GM18502 (cell line): ENCODE results near the gene STK38L.

Experiments
- ATAC-seq: cut with Tn5 transposase; IDR thresholded peaks from one replicate; pipeline ENCODE4 v1.9.1; 2021; ENCODE audit warnings: mild to moderate bottlenecking; ENCODE audit not compliant: unreplicated experiment, poor library complexity

STK38L gene

DNA sequence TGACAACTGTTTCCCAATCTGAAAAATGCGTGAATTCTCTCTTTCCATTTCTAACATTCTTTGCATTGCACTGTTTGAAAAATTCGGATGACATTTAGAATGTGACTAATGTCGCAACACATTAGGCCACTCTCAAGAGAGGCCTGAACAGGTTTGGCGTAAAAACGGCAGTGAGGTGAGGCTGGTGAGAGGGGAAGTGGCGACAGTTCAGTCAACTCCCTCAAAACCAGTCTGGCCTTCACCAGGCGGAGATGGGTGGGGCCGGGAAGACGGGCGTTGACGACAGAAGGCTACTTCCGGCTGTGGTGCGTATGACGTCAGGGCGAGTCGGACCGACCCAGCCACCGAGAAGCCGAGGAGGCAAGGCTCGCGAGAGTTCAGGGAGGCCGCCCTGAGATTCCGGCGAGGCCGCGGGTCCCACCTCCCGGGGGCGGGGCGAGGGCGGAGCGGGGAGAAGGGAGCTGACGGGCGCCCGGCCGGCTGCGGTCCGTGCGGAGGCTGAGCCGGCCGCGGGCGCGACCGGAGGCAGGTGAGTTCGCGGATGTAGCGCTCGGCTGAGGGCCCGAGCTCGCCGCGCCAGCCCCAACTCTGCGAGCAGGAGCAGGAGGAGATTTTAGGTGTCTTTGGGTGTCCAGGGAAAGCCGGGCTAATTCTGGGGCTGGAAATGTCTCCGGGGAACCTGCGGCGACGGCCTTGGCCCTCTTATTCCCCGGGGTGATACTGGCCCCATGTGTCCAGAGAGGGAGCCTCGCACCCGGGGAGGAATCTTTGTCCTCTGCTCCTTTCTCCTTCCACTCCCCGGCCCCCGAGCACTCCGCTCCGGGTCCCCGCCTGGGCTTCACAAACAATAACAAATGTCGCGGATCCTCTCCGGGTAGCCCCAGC, at the start of gene STK38L:
Gene STK38L (plus strand): TSS at position 483 of the 885 bp plus-strand sequence. CDS start 53,435 bp downstream, outside the sequence.
- ATAC-seq, result peak; percentile 93

GRCh38 chr12:27194644-27195043, 49.4 kb upstream of the STK38L start:
- no peak for ATAC-seq

DNA sequence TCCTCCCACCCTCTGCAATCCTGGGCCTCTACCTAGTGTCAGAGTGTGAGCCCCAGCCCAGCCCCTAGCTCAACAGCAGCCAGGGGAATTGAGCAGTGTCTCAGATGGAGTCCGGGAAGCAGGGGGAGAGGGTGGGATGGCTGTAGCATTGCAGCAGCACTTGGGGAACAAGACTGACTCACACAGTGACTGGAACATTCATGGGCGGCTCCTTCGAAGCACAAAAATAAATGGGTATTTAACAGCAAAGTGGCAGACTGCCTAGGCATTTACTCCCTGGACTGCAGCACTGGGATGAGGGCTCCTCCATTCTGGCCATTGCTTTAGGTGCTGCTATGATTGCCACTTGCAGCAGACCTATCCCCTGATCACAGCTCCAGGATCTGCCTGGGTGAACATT, 46.0 kb upstream of the STK38L start:
- ATAC-seq, result no peak

- ATAC-seq, result no peak
Observed at GRCh38 chr12:27199638-27200300, 44.3 kb upstream of the STK38L start.

- no peak for ATAC-seq
Observed at GRCh38 chr12:27201169-27201568, 42.9 kb upstream of the STK38L start.

GRCh38 chr12:27206801-27207502, 37.1 kb upstream of the STK38L start:
- peak; percentile 10 for ATAC-seq

DNA sequence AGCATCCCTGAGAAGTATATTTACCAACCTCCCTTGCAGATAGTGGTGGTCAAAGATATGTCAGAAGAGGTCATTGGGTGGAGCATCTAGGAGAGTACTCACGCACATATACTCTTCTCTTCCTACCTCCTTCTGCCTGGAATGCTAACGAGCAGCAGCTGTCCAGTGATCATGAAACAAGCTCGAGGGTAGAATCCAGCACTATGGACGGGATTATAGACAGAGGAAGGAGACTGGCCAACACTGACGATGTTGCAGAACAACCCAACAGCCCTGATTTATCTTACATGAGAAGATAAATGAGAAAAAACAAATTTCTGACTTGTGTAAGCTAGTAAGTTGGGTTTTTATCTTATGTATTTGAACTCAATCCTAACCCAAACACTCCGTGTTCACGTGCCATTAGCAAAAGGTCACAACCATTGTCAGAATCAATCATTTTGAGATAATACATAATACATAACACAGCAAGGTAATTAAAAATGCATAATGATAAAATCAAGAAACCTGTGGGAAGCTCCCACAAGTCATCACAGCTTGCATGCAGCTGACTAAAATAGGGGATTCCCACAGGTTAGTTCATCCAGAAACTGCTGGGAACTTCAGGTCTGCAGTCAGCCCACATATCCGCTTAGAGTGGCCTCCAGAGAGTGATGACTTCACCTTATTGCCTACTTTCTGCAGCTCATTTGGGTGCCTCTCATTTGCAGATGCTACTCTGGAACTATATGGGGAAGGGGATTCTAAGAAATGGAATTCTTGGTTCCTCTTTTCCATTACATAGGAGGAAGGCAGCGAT, 36.3 kb upstream of the STK38L start:
- ATAC-seq, result peak; percentile 94

GRCh38 chr12:27208414-27208750, 35.7 kb upstream of the STK38L start:
- ATAC-seq, result peak; percentile 47

DNA sequence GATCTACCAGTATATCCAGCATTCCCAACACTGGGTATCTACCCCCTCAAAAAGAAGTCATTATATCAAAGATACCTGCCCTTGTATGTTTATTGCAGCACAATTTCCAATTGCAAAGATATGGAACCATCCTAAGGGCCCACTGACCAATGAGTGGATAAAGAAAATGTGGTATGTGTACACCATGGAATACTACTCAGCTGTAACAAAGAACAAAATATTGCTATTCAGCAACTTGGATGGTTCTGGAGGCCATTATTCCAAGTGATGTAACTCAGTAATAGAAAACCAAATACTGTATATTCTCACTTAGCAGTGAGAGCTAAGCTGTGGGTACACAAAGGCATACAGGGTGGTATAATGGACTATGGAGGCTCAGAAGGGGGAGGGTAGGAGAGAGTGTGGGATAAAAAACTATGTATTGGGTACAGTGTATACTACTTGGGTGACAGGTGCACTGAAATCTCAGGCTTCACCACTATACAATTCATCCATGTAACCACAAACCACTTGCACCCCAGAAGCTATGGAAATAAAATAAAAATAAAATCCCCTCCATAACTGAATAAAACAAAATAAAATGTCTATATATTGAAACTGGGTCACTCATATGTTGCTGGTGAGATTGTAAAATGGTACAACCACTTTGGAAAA, 34.7 kb upstream of the STK38L start:
- ATAC-seq, result no peak

GRCh38 chr12:27210187-27210586, 33.9 kb upstream of the STK38L start:
- ATAC-seq, result no peak

- ATAC-seq, result no peak
Observed at GRCh38 chr12:27212861-27213260, 31.2 kb upstream of the STK38L start.

DNA sequence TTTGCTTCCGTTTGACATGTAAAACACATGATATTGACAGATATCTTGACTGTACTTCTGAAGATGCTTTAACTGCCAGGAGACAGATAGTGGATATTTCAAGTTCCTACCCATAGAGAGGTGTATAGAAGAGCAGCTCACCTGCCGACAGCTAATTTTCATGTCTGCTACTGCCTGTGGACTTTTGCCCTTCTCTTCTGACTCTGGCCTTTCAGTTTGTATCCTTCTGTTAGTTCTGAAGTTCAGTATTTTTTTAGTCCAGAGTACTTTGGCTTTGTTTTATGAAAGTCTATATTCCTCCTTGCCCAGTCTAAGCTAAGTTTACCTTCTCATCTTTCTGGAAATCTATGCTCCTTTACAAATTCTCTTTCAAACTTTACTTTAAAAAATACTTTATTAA, 30.8 kb upstream of the STK38L start:
- no peak for ATAC-seq

GRCh38 chr12:27213830-27214787, 30.0 kb upstream of the STK38L start:
- no peak for ATAC-seq

GRCh38 chr12:27217590-27217989, 26.5 kb upstream of the STK38L start:
- no peak for ATAC-seq

DNA sequence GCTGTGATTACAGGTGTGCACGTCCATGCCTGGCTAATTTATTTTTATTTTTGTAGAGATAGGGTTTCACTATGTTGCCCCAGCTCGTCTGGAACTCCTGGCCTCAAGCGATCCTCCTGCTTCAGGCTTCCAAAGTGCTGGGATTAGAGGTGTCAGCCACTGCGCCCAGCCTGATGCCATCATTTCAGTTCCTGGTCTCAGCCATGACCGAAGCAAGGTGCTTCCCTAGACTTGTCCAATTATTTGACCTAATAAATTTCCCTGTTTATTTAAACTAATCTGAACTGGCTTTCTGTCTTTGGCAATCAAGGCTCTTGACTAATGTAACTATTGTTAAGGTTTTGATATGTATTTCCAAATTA, 24.4 kb upstream of the STK38L start:
- no peak for ATAC-seq

DNA sequence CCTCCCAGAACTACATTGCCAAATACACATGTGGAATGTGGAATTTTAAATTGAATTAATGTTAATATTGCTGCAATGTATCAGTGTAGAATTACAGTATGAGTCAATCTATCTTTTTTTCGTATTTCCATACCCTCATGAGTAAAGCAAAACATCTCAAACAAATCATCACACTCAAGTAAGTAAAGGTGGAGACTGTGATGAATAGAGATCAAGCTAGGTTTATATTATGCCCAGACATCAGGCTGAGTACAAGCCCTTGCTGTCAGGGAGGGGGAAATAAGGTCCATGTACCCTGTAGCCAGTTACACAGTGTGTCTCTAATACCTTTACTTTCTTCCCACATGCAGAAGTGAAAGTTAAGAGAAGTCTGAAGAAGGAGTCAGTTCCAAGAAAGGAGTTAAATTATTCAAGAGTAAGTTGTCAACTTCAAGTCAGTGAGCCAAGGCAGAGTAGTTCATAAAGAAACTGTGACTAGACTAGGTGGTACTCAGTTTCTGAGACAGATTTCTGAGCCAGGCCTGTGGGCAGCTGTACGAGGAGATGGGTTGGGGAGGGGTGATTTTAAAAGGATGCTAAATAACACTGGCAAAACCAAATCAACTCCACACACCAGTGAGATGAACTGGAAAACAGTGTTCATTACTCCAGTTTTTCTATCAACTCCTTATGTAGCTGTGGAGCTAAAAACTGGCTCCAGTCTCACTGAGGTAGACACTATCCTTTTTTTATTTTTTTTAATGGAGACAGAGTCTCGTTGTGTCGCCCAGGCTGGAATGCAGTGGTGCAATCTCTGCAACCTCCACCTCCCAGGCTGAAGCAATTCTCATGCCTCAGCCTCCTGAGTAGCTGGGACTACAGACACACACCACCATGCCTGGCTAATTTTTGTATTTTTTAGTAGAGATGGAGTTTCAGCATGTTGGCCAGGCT, 23.8 kb upstream of the STK38L start:
- peak; percentile 66 for ATAC-seq

DNA sequence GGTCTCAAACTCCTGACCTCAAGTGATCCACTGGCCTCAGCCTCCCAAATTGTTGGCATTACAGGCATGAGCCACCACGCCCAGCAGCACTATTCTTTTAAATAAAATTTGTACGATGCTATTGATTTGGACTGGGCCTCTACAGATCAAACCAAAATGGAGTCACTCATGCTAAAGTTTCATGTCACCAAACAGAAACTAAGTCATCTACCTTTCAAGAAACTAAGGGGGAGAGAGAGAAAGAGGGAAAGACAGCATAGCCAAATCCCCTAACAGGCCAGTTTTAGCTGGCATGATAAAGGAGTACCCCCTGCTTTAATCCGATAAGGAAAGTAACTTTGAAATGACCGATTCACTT, 23.1 kb upstream of the STK38L start:
- no peak for ATAC-seq
